22Rv1 (cell line): ENCODE results near the gene UGT2B17.
"Not testable (repeated sequence)": the region's sequence is repeated elsewhere in the genome, so short reads cannot be mapped to it uniquely, and the experiment has no call there.

Experiments
- ZFX ChIP-seq: fragments of 450-650 bp; IDR thresholded peaks from 2 replicates; pipeline ENCODE4 v1.6.1; 2017; ENCODE audit warnings: antibody characterized with exemption, borderline replicate concordance
- TF ChIP-seq, protein P1 (sequence below): fragments of 450-650 bp; IDR thresholded peaks from 2 replicates; pipeline ENCODE4 v1.5.1; 2017; ENCODE audit warnings: mild to moderate bottlenecking

GRCh38 chr4:68565082-68565481 lies 11.0 kb downstream of the UGT2B17 start:
- TF ChIP-seq, protein P1, sequence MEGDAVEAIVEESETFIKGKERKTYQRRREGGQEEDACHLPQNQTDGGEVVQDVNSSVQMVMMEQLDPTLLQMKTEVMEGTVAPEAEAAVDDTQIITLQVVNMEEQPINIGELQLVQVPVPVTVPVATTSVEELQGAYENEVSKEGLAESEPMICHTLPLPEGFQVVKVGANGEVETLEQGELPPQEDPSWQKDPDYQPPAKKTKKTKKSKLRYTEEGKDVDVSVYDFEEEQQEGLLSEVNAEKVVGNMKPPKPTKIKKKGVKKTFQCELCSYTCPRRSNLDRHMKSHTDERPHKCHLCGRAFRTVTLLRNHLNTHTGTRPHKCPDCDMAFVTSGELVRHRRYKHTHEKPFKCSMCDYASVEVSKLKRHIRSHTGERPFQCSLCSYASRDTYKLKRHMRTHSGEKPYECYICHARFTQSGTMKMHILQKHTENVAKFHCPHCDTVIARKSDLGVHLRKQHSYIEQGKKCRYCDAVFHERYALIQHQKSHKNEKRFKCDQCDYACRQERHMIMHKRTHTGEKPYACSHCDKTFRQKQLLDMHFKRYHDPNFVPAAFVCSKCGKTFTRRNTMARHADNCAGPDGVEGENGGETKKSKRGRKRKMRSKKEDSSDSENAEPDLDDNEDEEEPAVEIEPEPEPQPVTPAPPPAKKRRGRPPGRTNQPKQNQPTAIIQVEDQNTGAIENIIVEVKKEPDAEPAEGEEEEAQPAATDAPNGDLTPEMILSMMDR: not testable (repeated sequence)
- TF ChIP-seq ZFX: not testable (repeated sequence)
